Stimulated activated CD8-positive, alpha-beta memory T cell treated with anti-CD3 and anti-CD28 coated beads, Interleukin-4, amount 100 ng/mL, for 48 hours (primary cell): ENCODE data around the gene PIK3CD.
A peak's percentile ranks its signal among the peaks of the same experiment; 100 is the strongest.
"Not testable (repeated sequence)": the region's sequence is repeated elsewhere in the genome, so short reads cannot be mapped to it uniquely, and the experiment has no call there.

Experiments used
- DNase-seq: peaks from one replicate; pipeline ENCODE4 v3.0.0-alpha.2; 2020

PIK3CD gene

GRCh38 chr1:9744106-9744799 is 92.7 kb downstream of the PIK3CD start:
- DNase-seq: no peak

GRCh38 chr1:9746211-9746610 is 94.7 kb downstream of the PIK3CD start:
- no peak for DNase-seq

- no peak for DNase-seq
These were observed 95.1 kb downstream of the PIK3CD start for GRCh38 chr1:9746651-9747050.

- not testable (repeated sequence) for DNase-seq
These were observed 96.9 kb downstream of the PIK3CD start for GRCh38 chr1:9748391-9748790.

- DNase-seq: no peak
These were observed 97.8 kb downstream of the PIK3CD start for GRCh38 chr1:9749361-9749760.

- no peak for DNase-seq
These were observed 100.4 kb downstream of the PIK3CD start for GRCh38 chr1:9751971-9752370.

GRCh38 chr1:9753121-9753531 is 101.6 kb downstream of the PIK3CD start:
- DNase-seq: no peak

- DNase-seq: no peak
These were observed 104.0 kb downstream of the PIK3CD start for GRCh38 chr1:9755441-9755995.

- DNase-seq: no peak
These were observed 107.1 kb downstream of the PIK3CD start for GRCh38 chr1:9758559-9759121.

GRCh38 chr1:9759939-9760338 is 108.4 kb downstream of the PIK3CD start:
- no peak for DNase-seq

GRCh38 chr1:9760824-9761223 is 109.3 kb downstream of the PIK3CD start:
- no peak for DNase-seq

- DNase-seq: no peak
These were observed 110.3 kb downstream of the PIK3CD start for GRCh38 chr1:9761855-9762254.

- DNase-seq: not testable (repeated sequence)
These were observed 110.9 kb downstream of the PIK3CD start for GRCh38 chr1:9762446-9762845.

- DNase-seq: no peak
These were observed 112.4 kb downstream of the PIK3CD start for GRCh38 chr1:9763914-9764313.

GRCh38 chr1:9764550-9764949 is 113.0 kb downstream of the PIK3CD start:
- DNase-seq: no peak

GRCh38 chr1:9766759-9767442 is 115.4 kb downstream of the PIK3CD start:
- no peak for DNase-seq

GRCh38 chr1:9767964-9768668 is 116.6 kb downstream of the PIK3CD start:
- DNase-seq: peak; percentile 61

- DNase-seq: no peak
These were observed 117.5 kb downstream of the PIK3CD start for GRCh38 chr1:9768983-9769382.

- no peak for DNase-seq
These were observed 118.8 kb downstream of the PIK3CD start for GRCh38 chr1:9770298-9770697.

GRCh38 chr1:9774712-9775679 is 123.5 kb downstream of the PIK3CD start:
- no peak for DNase-seq

- no peak for DNase-seq
These were observed 125.2 kb downstream of the PIK3CD start for GRCh38 chr1:9776685-9777084.
